Trophoblast cell (in vitro differentiated cells and primary cell): Measurements from ENCODE around the gene NRXN2.

Source experiments
- DNase-seq, 2 donors: peaks; one replicate each; pipeline ENCODE4 v3.0.0-alpha.2; 2016
- H2AFZ ChIP-seq: 2 replicates; pipeline ENCODE4 v1.6.1; 2013; ENCODE audit warnings: low read length, moderate library complexity, mild to moderate bottlenecking; ENCODE audit not compliant: insufficient read depth, poor library complexity
- H2AK5ac ChIP-seq: 2 replicates; pipeline ENCODE4 v1.6.1; 2013; ENCODE audit warnings: mild to moderate bottlenecking, low read length
- H2BK120ac ChIP-seq: 2 replicates; pipeline ENCODE4 v1.6.1; 2013; ENCODE audit warnings: low read length, mild to moderate bottlenecking, moderate library complexity; ENCODE audit not compliant: insufficient read depth, poor library complexity
- H2BK12ac ChIP-seq: 2 replicates; pipeline ENCODE4 v1.6.1; 2013; ENCODE audit warnings: mild to moderate bottlenecking, low read length, moderate library complexity
- H2BK5ac ChIP-seq: 2 replicates; pipeline ENCODE4 v1.6.1; 2013; ENCODE audit warnings: low read length, low read depth, moderate library complexity, mild to moderate bottlenecking; ENCODE audit not compliant: poor library complexity
- H3K14ac ChIP-seq: 2 replicates; pipeline ENCODE4 v1.6.1; 2013; ENCODE audit warnings: mild to moderate bottlenecking, low read length
- H3K18ac ChIP-seq: 2 replicates; pipeline ENCODE4 v1.6.1; 2013; ENCODE audit warnings: mild to moderate bottlenecking, low read length
- H3K23ac ChIP-seq: 2 replicates; pipeline ENCODE4 v1.6.1; 2013; ENCODE audit warnings: low read length
- H3K27ac ChIP-seq: 2 replicates; pipeline ENCODE4 v1.5.1; 2013; ENCODE audit warnings: low read depth, mild to moderate bottlenecking, inconsistent platforms, low read length, moderate library complexity
- H3K27me3 ChIP-seq: 2 replicates; pipeline ENCODE4 v1.6.1; 2013; ENCODE audit warnings: inconsistent platforms, mild to moderate bottlenecking, low read length, moderate library complexity; ENCODE audit not compliant: insufficient read depth
- H3K36me3 ChIP-seq, 2 experiments: 1 replicate in 1 of 2; 2 replicates in 1 of 2; pipeline ENCODE4 v1.6.1; 2013; ENCODE audit warnings: low read length in 2 of 2, mild to moderate bottlenecking in 2 of 2, moderate library complexity in 1 of 2; ENCODE audit not compliant: insufficient read depth in 2 of 2, control insufficient read depth in 1 of 2
- H3K4ac ChIP-seq: 2 replicates; pipeline ENCODE4 v1.6.1; 2013; ENCODE audit warnings: low read depth, mild to moderate bottlenecking, low read length, moderate library complexity
- H3K4me1 ChIP-seq, 2 experiments: 1 replicate in 1 of 2; 2 replicates in 1 of 2; pipeline ENCODE4 v1.6.1; 2013; ENCODE audit warnings: low read length in 2 of 2, mild to moderate bottlenecking in 2 of 2, moderate library complexity in 1 of 2; ENCODE audit not compliant: insufficient read depth in 2 of 2, control insufficient read depth in 1 of 2
- H3K4me2 ChIP-seq: 2 replicates; pipeline ENCODE4 v1.6.1; 2013; ENCODE audit warnings: inconsistent platforms, mild to moderate bottlenecking, low read length, moderate library complexity
- H3K4me3 ChIP-seq: 2 replicates; pipeline ENCODE4 v1.5.1; 2013; ENCODE audit warnings: mild to moderate bottlenecking, low read depth, low read length, inconsistent platforms
- H3K79me1 ChIP-seq: one replicate; pipeline ENCODE4 v1.6.1; 2013; ENCODE audit warnings: low read length
- H3K79me2 ChIP-seq: 2 replicates; pipeline ENCODE4 v1.6.1; 2013; ENCODE audit warnings: low read length, mild to moderate bottlenecking; ENCODE audit not compliant: control insufficient read depth, insufficient read depth, poor library complexity
- H3K9ac ChIP-seq: 2 replicates; pipeline ENCODE4 v1.6.1; 2013; ENCODE audit warnings: mild to moderate bottlenecking, low read length
- H3K9me3 ChIP-seq: 2 replicates; pipeline ENCODE4 v1.6.1; 2013; ENCODE audit warnings: low read depth, mild to moderate bottlenecking, control low read depth, inconsistent platforms, low read length; ENCODE audit not compliant: insufficient read depth
- H4K12ac ChIP-seq: 2 replicates; pipeline ENCODE4 v1.6.1; 2013; ENCODE audit warnings: low read depth, mild to moderate bottlenecking, low read length, moderate library complexity
- H4K8ac ChIP-seq: 2 replicates; pipeline ENCODE4 v1.6.1; 2013; ENCODE audit warnings: low read depth, mild to moderate bottlenecking, low read length, moderate library complexity
- H4K91ac ChIP-seq: one replicate; pipeline ENCODE4 v1.6.1; 2013; ENCODE audit warnings: low read depth, mild to moderate bottlenecking, low read length, moderate library complexity
- WGBS: extraction: QIAGEN DNeasy Blood & Tissue Kit; methylation state at CpG from one replicate; pipeline ENCODE4 v1.1.7; 2013; ENCODE audit warnings: missing lambda C conversion rate; ENCODE audit not compliant: insufficient read length, insufficient coverage; ENCODE audit errors: extremely low coverage; 5-methylcytosine and 5-hydroxymethylcytosine counted together

Gene NRXN2

DNA sequence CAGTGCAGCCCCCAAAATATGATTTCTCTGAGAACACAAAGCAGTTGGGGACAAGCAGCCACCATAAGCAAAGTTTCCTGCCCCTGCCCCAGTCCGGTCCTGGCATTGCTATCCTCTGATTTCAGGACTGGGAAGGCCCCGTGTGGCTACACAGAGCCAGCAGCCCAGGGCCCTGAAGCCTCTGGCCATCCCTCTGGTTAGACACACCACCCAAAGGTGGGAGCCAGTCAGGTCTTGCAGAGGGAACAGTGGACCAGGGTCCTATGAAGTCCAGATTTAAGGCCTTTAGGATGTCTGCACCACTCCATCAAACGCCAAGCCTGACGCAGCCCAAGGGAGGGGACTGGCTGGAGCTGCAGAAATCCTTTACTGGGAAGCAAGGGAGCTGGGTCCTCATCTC is 68.6 kb downstream of the NRXN2 start:
- Histone ChIP-seq H4K8ac (no peak overlapping the region), H3K14ac (no peak overlapping the region), H3K4ac (no peak overlapping the region), H3K79me2 (no peaks in the 10 kb centered on the region), H2BK5ac (no peak overlapping the region), H3K23ac (no peak overlapping the region), H3K79me1 (no peaks in the 10 kb centered on the region), H3K4me3 (no peak overlapping the region), H3K4me2 (no peak overlapping the region), H2AFZ (no peak overlapping the region), H3K9ac (no peak overlapping the region), H3K27ac (no peak overlapping the region), H4K12ac (no peak overlapping the region), H2AK5ac (no peak overlapping the region), H3K9me3 (peaks cover 2% of the 10 kb centered on the region), H3K27me3 (no peaks in the 10 kb centered on the region), H4K91ac (no peak overlapping the region), H3K4me1 (peaks cover 3 to 4% of the 10 kb centered on the region in 2 experiments), H3K36me3 (no peaks in the 10 kb centered on the region), H3K18ac (no peak overlapping the region), H2BK12ac (no peak overlapping the region), H2BK120ac (no peak overlapping the region)
- WGBS, result no CpG with 5 or more reads among the region's 4 CpGs
- no peak for DNase-seq

GRCh38 chr11:64653388-64653973 is 69.5 kb downstream of the NRXN2 start:
- no peaks in the 10 kb centered on the region for H3K36me3 ChIP-seq
- H3K4ac ChIP-seq, result no peak overlapping the region
- no peak overlapping the region for H2BK5ac ChIP-seq
- WGBS, result no CpG with 5 or more reads among the region's 13 CpGs
- no peaks in the 10 kb centered on the region for H3K79me2 ChIP-seq
- H3K4me1 ChIP-seq, result peaks cover 0 to 6% of the 10 kb centered on the region in 2 experiments
- peak overlapping the region; percentile 13 for H3K4me3 ChIP-seq
- DNase-seq, result no peak
- H4K91ac ChIP-seq, result no peak overlapping the region
- H3K4me2 ChIP-seq, result no peak overlapping the region
- peaks cover 2% of the 10 kb centered on the region for H3K9me3 ChIP-seq
- H2BK12ac ChIP-seq, result no peak overlapping the region
- H3K9ac ChIP-seq, result no peak overlapping the region
- H3K27me3 ChIP-seq, result no peaks in the 10 kb centered on the region
- H2BK120ac ChIP-seq, result no peak overlapping the region
- no peak overlapping the region for H2AK5ac ChIP-seq
- no peak overlapping the region for H3K18ac ChIP-seq
- no peaks in the 10 kb centered on the region for H3K79me1 ChIP-seq
- H4K12ac ChIP-seq, result no peak overlapping the region
- H4K8ac ChIP-seq, result no peak overlapping the region
- no peak overlapping the region for H3K27ac ChIP-seq
- no peak overlapping the region for H3K23ac ChIP-seq
- H3K14ac ChIP-seq, result no peak overlapping the region
- no peak overlapping the region for H2AFZ ChIP-seq

- Histone ChIP-seq H3K27ac (no peak overlapping the region), H3K36me3 (no peaks in the 10 kb centered on the region), H3K4me3 (no peak overlapping the region), H4K91ac (no peak overlapping the region), H4K12ac (no peak overlapping the region), H3K23ac (no peak overlapping the region), H3K4me2 (no peak overlapping the region), H3K14ac (no peak overlapping the region), H3K18ac (no peak overlapping the region), H2AK5ac (no peak overlapping the region), H2BK12ac (no peak overlapping the region), H3K4ac (no peak overlapping the region), H4K8ac (no peak overlapping the region), H2BK5ac (no peak overlapping the region), H3K4me1 (peaks cover 0 to 6% of the 10 kb centered on the region in 2 experiments), H2AFZ (no peak overlapping the region), H3K79me1 (no peaks in the 10 kb centered on the region), H3K27me3 (no peaks in the 10 kb centered on the region), H3K9ac (no peak overlapping the region), H3K79me2 (no peaks in the 10 kb centered on the region), H2BK120ac (no peak overlapping the region), H3K9me3 (peaks cover 2% of the 10 kb centered on the region)
- peak; percentile 78 to 87 for DNase-seq
- WGBS, result no CpG with 5 or more reads among the region's 13 CpGs
These were observed 70.2 kb downstream of the NRXN2 start for GRCh38 chr11:64652586-64653387.

DNA sequence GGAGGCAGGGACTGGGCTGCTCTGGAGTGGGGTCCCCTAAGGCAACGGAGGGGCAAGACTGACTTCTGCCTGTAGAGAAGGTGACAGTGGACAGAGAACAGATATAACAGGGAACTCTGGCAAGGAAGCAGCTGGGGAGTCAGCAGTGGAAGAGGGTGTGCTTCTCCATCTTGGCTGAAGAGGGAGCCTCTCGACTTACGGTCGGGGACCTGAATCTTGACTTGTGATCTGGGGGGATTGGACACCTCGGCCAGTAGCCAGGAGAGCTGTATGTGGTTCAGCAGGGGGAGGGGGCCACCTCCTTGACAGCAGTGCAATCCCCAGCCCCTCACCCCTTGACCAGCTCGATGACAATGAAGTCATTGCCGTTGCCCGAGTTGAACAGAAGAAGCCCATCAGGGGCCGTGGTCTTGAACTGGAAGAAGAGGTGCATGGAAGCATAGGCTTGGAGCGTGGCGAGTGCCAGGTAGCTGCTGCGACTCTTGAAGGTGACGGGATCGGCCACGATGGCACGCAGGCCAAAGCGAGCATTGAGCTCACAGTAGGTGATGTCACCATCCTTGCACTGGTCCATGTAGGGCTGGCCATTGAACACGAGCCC is 72.0 kb downstream of the NRXN2 start:
- no peak overlapping the region for H3K14ac ChIP-seq
- H3K4me3 ChIP-seq, result no peak overlapping the region
- WGBS, result no CpG with 5 or more reads among the region's 18 CpGs
- H4K12ac ChIP-seq, result no peak overlapping the region
- H4K8ac ChIP-seq, result no peak overlapping the region
- peaks cover 2% of the 10 kb centered on the region for H3K9me3 ChIP-seq
- H3K79me1 ChIP-seq, result no peaks in the 10 kb centered on the region
- no peak overlapping the region for H2BK120ac ChIP-seq
- H2AFZ ChIP-seq, result no peak overlapping the region
- no peak overlapping the region for H3K4ac ChIP-seq
- H4K91ac ChIP-seq, result no peak overlapping the region
- H3K9ac ChIP-seq, result no peak overlapping the region
- peaks cover 3% of the 10 kb centered on the region for H3K27me3 ChIP-seq
- no peak overlapping the region for H3K23ac ChIP-seq
- no peak overlapping the region for H2AK5ac ChIP-seq
- no peak overlapping the region for H3K18ac ChIP-seq
- H2BK5ac ChIP-seq, result no peak overlapping the region
- H3K79me2 ChIP-seq, result no peaks in the 10 kb centered on the region
- H3K36me3 ChIP-seq, result no peaks in the 10 kb centered on the region
- DNase-seq, result no peak
- peaks cover 0 to 6% of the 10 kb centered on the region in 2 experiments for H3K4me1 ChIP-seq
- H2BK12ac ChIP-seq, result no peak overlapping the region
- no peak overlapping the region for H3K27ac ChIP-seq
- no peak overlapping the region for H3K4me2 ChIP-seq
